Activated CD8-positive, alpha-beta T cell treated with anti-CD3 and anti-CD28 coated beads for 36 hours (primary cell): ENCODE data around the gene SETD3. TPM values are rescaled to one million over a fixed set of nuclear protein-coding genes. Genes with fewer than 3 reads are reported as not detected.

ENCODE experiments used
- total RNA-seq, 2 experiments: library from RNA; stranded (reverse); gene quantifications; one replicate each; pipeline ENCODE4 v1.2.3, GENCODE V29; 2021

Gene SETD3
- total RNA-seq, 2 experiments from 2014 or later: 49.9 to 50.7 TPM

Other genes starting within 250 kb of the SETD3 start
- 10 to 100 TPM; 48.5 to 53.0 TPM for gene BCL11B, start 208.7 kb downstream of the SETD3 start, total RNA-seq
- gene CCNK, start 550 bp upstream of the SETD3 start, total RNA-seq: 10 to 100 TPM; 90.2 to 98.8 TPM
- 1 to 10 TPM; 6.8 to 7.9 TPM for gene CCDC85C, start 123.3 kb upstream of the SETD3 start, total RNA-seq
- gene HHIPL1, start 164.3 kb upstream of the SETD3 start, total RNA-seq: under 1 TPM; 0.05 to 0.07 TPM
- gene CYP46A1, start 203.4 kb upstream of the SETD3 start, total RNA-seq: under 1 TPM; 0.16 to 0.20 TPM